OCI-M2 (cell line): ENCODE results near the gene ENHO.
"Not testable (repeated sequence)": the region's sequence is repeated elsewhere in the genome, so short reads cannot be mapped to it uniquely, and the experiment has no call there.

Experiments
- DNase-seq: peaks from one replicate; lab custom pipeline; 2025; ENCODE audit not compliant: unreplicated experiment; lab: John Stamatoyannopoulos, UW

ENHO gene

GRCh38 chr9:34482746-34483145 lies 40.0 kb downstream of the ENHO start:
- not testable (repeated sequence) for DNase-seq

GRCh38 chr9:34481620-34482019 lies 41.2 kb downstream of the ENHO start:
- not testable (repeated sequence) for DNase-seq

- no peak for DNase-seq
Observed at GRCh38 chr9:34479431-34479866, 43.3 kb downstream of the ENHO start.

GRCh38 chr9:34477541-34477940 lies 45.2 kb downstream of the ENHO start:
- DNase-seq, result no peak

GRCh38 chr9:34475097-34475496 lies 47.7 kb downstream of the ENHO start:
- DNase-seq, result no peak
